ENCODE results near the gene MPPED1. TPM values are rescaled to one million over a fixed set of nuclear protein-coding genes. Genes with fewer than 3 reads are reported as not detected.

The MPPED1 gene
- total RNA-seq, 1 donor from 2014 or later: not detected

GRCh38 chr22:43406186-43406790 lies 5.5 kb upstream of the MPPED1 start:
- Histone ChIP-seq H3K4me3 (no peak overlapping the region), H3K27ac (replicated peaks) (no peak overlapping the region), H3K4me1 (no peaks in the 10 kb centered on the region), H3K9me3 (replicated peaks) (no peaks in the 10 kb centered on the region), H3K36me3 (no peaks in the 10 kb centered on the region), H3K27me3 (ENCODE audit: low read depth) (peaks cover 80% of the 10 kb centered on the region)
- intact Hi-C loops (cut with micrococcal nuclease): no loop called here
- no peak for DNase-seq
- no peak for TF ChIP-seq CTCF (IDR thresholded peaks at IDR 0.05; ENCODE audit: borderline replicate concordance)

GRCh38 chr22:43407591-43407990 lies 4.2 kb upstream of the MPPED1 start:
- DNase-seq: no peak

GRCh38 chr22:43408009-43408408 lies 3.8 kb upstream of the MPPED1 start:
- H3K4me1 ChIP-seq: no peaks in the 10 kb centered on the region
- H3K27ac ChIP-seq (replicated peaks): no peak overlapping the region
- no peak for TF ChIP-seq CTCF (IDR thresholded peaks at IDR 0.05; ENCODE audit: borderline replicate concordance)
- H3K27me3 ChIP-seq (ENCODE audit: low read depth): peaks cover 84% of the 10 kb centered on the region
- H3K4me3 ChIP-seq: no peak overlapping the region
- H3K9me3 ChIP-seq (replicated peaks): no peaks in the 10 kb centered on the region
- DNase-seq: no peak
- intact Hi-C loops (cut with micrococcal nuclease): no loop called here
- H3K36me3 ChIP-seq: no peaks in the 10 kb centered on the region

More at GRCh38 chr22:43407591-43407990, 4.2 kb upstream of the MPPED1 start:
- Histone ChIP-seq H3K27me3 (ENCODE audit: low read depth) (peaks cover 80% of the 10 kb centered on the region), H3K4me1 (no peaks in the 10 kb centered on the region), H3K36me3 (no peaks in the 10 kb centered on the region), H3K9me3 (replicated peaks) (no peaks in the 10 kb centered on the region), H3K4me3 (no peak overlapping the region), H3K27ac (replicated peaks) (no peak overlapping the region)
- no peak for TF ChIP-seq CTCF (IDR thresholded peaks at IDR 0.05; ENCODE audit: borderline replicate concordance)
- intact Hi-C loops (cut with micrococcal nuclease): no loop called here

GRCh38 chr22:43409046-43409445 lies 2.8 kb upstream of the MPPED1 start:
- no peak overlapping the region for H3K27ac ChIP-seq (replicated peaks)
- no peaks in the 10 kb centered on the region for H3K4me1 ChIP-seq
- H3K9me3 ChIP-seq (replicated peaks): no peaks in the 10 kb centered on the region
- H3K36me3 ChIP-seq: no peaks in the 10 kb centered on the region
- intact Hi-C loops (cut with micrococcal nuclease): no loop called here
- H3K4me3 ChIP-seq: no peak overlapping the region
- TF ChIP-seq CTCF (IDR thresholded peaks at IDR 0.05; ENCODE audit: borderline replicate concordance): no peak
- no peak for DNase-seq
- H3K27me3 ChIP-seq (ENCODE audit: low read depth): peaks cover 92% of the 10 kb centered on the region

- Histone ChIP-seq H3K36me3 (no peaks in the 10 kb centered on the region), H3K4me3 (no peak overlapping the region), H3K9me3 (replicated peaks) (no peaks in the 10 kb centered on the region), H3K27ac (replicated peaks) (no peak overlapping the region), H3K4me1 (no peaks in the 10 kb centered on the region), H3K27me3 (ENCODE audit: low read depth) (peaks cover 95% of the 10 kb centered on the region)
- DNase-seq: no peak
- TF ChIP-seq CTCF (IDR thresholded peaks at IDR 0.05; ENCODE audit: borderline replicate concordance): no peak
- intact Hi-C loops (cut with micrococcal nuclease): no loop called here
Measured at GRCh38 chr22:43409800-43410199, 2.0 kb upstream of the MPPED1 start.

Data from left ventricle myocardium inferior (tissue), 1 donor.